Stimulated activated naive B cell treated with anti-CD40 and anti-IgM and Interleukin-4, amounts not matched to agents 10 μg/mL and 1 μg/mL and 100 μg/mL, for 72 hours (primary cell): ENCODE measurements around the gene CMTM2.
A peak's percentile ranks its signal among the peaks of the same experiment; 100 is the strongest.
"Not testable (repeated sequence)": the region's sequence is repeated elsewhere in the genome, so short reads cannot be mapped to it uniquely, and the experiment has no call there.

Experiments used
- ATAC-seq, 2 donors: fragments of 150-1000 bp; cut with Tn5 transposase; replicated peaks; 2 replicates each; pipeline ENCODE4 v1.10.0; 2021; ENCODE audit warnings: moderate library complexity in 1 of 2
- DNase-seq: peaks from one replicate; pipeline ENCODE4 v3.0.0; 2021
- H3K27ac Mint-ChIP-seq: one replicate; pipeline ENCODE4 v1.8.0; 2022; ENCODE audit warnings: mild to moderate bottlenecking, mixed read lengths
- H3K27me3 Mint-ChIP-seq, 2 donors: one replicate each; pipeline ENCODE4 v1.8.0; 2022; ENCODE audit warnings: mixed read lengths in 2 of 2
- H3K36me3 Mint-ChIP-seq, 2 donors: one replicate each; pipeline ENCODE4 v1.8.0; 2022; ENCODE audit warnings: mixed read lengths in 2 of 2, mild to moderate bottlenecking in 1 of 2
- H3K4me1 Mint-ChIP-seq, 2 donors: one replicate each; pipeline ENCODE4 v1.8.0; 2022; ENCODE audit warnings: mixed read lengths in 2 of 2, mild to moderate bottlenecking in 1 of 2
- H3K4me3 Mint-ChIP-seq, 2 donors: one replicate each; pipeline ENCODE4 v1.8.0; 2022; ENCODE audit warnings: mild to moderate bottlenecking in 2 of 2, mixed read lengths in 2 of 2, moderate library complexity in 1 of 2
- H3K9me3 Mint-ChIP-seq, 2 donors: one replicate each; pipeline ENCODE4 v1.8.0; 2022; ENCODE audit warnings: mixed read lengths in 2 of 2, mild to moderate bottlenecking in 1 of 2

CMTM2 gene

GRCh38 chr16:66631558-66631957 lies 52.3 kb downstream of the CMTM2 start:
- not testable (repeated sequence) for H3K9me3 Mint-ChIP-seq, ATAC-seq, H3K4me1 Mint-ChIP-seq, H3K36me3 Mint-ChIP-seq, DNase-seq, H3K4me3 Mint-ChIP-seq, H3K27ac Mint-ChIP-seq
- peaks cover 9 to 11% of the 10 kb centered on the region in 2 donors for H3K27me3 Mint-ChIP-seq

GRCh38 chr16:66634527-66635196 lies 55.4 kb downstream of the CMTM2 start:
- H3K27ac Mint-ChIP-seq: no peak overlapping the region
- peaks cover 21 to 24% of the 10 kb centered on the region in 2 donors for H3K27me3 Mint-ChIP-seq
- ATAC-seq: no peak
- no peaks in the 10 kb centered on the region for H3K4me1 Mint-ChIP-seq
- no peak for DNase-seq
- H3K4me3 Mint-ChIP-seq: no peak overlapping the region
- H3K9me3 Mint-ChIP-seq: no peaks in the 10 kb centered on the region
- H3K36me3 Mint-ChIP-seq: no peaks in the 10 kb centered on the region

- peaks cover 26 to 27% of the 10 kb centered on the region in 2 donors for H3K27me3 Mint-ChIP-seq
- H3K4me1 Mint-ChIP-seq: no peaks in the 10 kb centered on the region
- no peaks in the 10 kb centered on the region for H3K36me3 Mint-ChIP-seq
- H3K4me3 Mint-ChIP-seq: no peak overlapping the region
- H3K27ac Mint-ChIP-seq: peak overlapping the region; percentile 56
- no peaks in the 10 kb centered on the region for H3K9me3 Mint-ChIP-seq
- ATAC-seq (no peak), DNase-seq (no peak)
Observed at GRCh38 chr16:66635406-66635805, 56.1 kb downstream of the CMTM2 start.

- no peak overlapping the region for H3K27ac Mint-ChIP-seq
- H3K4me1 Mint-ChIP-seq: no peaks in the 10 kb centered on the region
- peaks cover 29 to 32% of the 10 kb centered on the region in 2 donors for H3K27me3 Mint-ChIP-seq
- ATAC-seq: no peak
- H3K36me3 Mint-ChIP-seq: no peaks in the 10 kb centered on the region
- no peaks in the 10 kb centered on the region for H3K9me3 Mint-ChIP-seq
- no peak overlapping the region for H3K4me3 Mint-ChIP-seq
- no peak for DNase-seq
Observed at GRCh38 chr16:66636199-66636598, 56.9 kb downstream of the CMTM2 start.

- no peak overlapping the region for H3K27ac Mint-ChIP-seq
- DNase-seq (no peak), ATAC-seq (no peak)
- no peaks in the 10 kb centered on the region for H3K36me3 Mint-ChIP-seq
- H3K4me3 Mint-ChIP-seq: no peak overlapping the region
- peaks cover 20 to 27% of the 10 kb centered on the region in 2 donors for H3K27me3 Mint-ChIP-seq
- H3K9me3 Mint-ChIP-seq: no peaks in the 10 kb centered on the region
- H3K4me1 Mint-ChIP-seq: no peaks in the 10 kb centered on the region
Observed at GRCh38 chr16:66637806-66638205, 58.5 kb downstream of the CMTM2 start.
